Dendritic cell treated with granulocyte-macrophage colony-stimulating factor and Interleukin-4, amounts not matched to agents 40 ng/mL and 50 ng/mL, for 4 days (primary cell): ENCODE measurements around the gene RIN3.

Source experiments
- H3K27ac Mint-ChIP-seq: one replicate; pipeline ENCODE4 v1.8.0; 2022; ENCODE audit warnings: mild to moderate bottlenecking, mixed read lengths
- H3K27me3 Mint-ChIP-seq: one replicate; pipeline ENCODE4 v1.8.0; 2022; ENCODE audit warnings: mild to moderate bottlenecking, mixed read lengths
- H3K36me3 Mint-ChIP-seq: one replicate; pipeline ENCODE4 v1.8.0; 2022; ENCODE audit warnings: low read depth, mixed read lengths
- H3K4me1 Mint-ChIP-seq: one replicate; pipeline ENCODE4 v1.8.0; 2022; ENCODE audit warnings: low read depth, mixed read lengths
- H3K4me3 Mint-ChIP-seq: one replicate; pipeline ENCODE4 v1.8.0; 2022; ENCODE audit warnings: mild to moderate bottlenecking, moderate library complexity, mixed read lengths
- H3K9me3 Mint-ChIP-seq: one replicate; pipeline ENCODE4 v1.8.0; 2022; ENCODE audit warnings: mixed read lengths
- intact Hi-C: fragments of 100-400 bp; cut with micrococcal nuclease; formaldehyde crosslinking; loops from one replicate; pipeline ENCODE4 v1.15.0; 2022

The RIN3 gene

DNA sequence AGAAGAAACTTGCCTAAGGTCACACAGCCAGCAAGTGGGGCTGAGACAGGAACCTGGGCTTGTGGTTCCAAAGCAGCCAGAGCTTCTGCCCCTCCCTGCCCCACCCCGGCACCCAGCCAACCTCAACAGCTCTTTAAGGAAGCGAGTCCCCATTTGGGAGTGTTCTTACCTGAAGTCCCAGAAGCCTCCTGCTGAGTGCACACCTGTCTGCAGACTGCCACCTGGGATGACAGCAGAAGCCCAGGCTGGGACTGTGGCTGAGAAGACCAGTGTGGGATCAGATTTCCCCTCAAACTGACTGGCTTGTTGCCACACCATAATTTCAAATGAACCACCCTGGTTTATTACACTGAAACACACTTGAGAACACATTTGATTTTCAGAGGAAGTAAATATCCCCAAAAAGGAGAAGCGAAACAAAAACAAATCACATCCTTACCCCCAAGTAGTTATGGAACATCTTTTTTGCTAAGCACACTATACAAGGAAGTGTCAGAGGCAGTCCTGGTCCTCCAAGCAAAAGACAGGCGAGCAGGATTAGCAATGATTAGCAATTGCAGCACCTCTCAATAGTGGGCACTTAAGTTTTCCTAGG, 6.3 kb upstream of the RIN3 start:
- Mint-ChIP-seq H3K27ac (peak overlapping the region; percentile 72), H3K36me3 (no peaks in the 10 kb centered on the region), H3K27me3 (peaks cover 22% of the 10 kb centered on the region), H3K4me3 (no peak overlapping the region), H3K9me3 (no peaks in the 10 kb centered on the region), H3K4me1 (peaks cover 79% of the 10 kb centered on the region)
- intact Hi-C loops: no loop called here

DNA sequence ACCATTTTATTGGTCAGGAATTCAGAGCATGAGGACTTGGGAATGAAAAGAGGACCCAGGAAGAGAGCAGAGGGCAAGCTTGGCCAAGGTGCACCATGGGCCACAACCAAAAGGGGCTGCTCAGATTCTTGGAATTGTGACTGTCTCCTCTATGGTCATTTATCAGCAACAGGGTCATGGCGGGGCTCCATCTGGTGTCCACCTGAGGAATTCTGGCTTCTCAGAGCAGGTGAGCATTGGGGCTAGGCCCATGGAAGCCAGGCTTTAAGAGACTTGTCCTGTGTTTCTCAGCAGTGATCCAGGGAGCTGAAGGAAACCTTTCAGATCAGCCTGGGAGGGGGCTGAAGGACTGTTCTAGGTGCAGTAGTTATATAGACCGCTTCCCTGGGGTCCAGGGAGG, 2.6 kb upstream of the RIN3 start:
- Mint-ChIP-seq H3K27ac (peak overlapping the region; percentile 44), H3K36me3 (peaks cover 14% of the 10 kb centered on the region), H3K4me3 (no peak overlapping the region), H3K27me3 (peaks cover 13% of the 10 kb centered on the region), H3K4me1 (peaks cover 60% of the 10 kb centered on the region), H3K9me3 (no peaks in the 10 kb centered on the region)
- intact Hi-C loops: loop anchor here (5.0 to 10.0 kb wide), 2 partner anchors 49 to 284 kb away; partner anchors contain the start of gene GOLGA5

DNA sequence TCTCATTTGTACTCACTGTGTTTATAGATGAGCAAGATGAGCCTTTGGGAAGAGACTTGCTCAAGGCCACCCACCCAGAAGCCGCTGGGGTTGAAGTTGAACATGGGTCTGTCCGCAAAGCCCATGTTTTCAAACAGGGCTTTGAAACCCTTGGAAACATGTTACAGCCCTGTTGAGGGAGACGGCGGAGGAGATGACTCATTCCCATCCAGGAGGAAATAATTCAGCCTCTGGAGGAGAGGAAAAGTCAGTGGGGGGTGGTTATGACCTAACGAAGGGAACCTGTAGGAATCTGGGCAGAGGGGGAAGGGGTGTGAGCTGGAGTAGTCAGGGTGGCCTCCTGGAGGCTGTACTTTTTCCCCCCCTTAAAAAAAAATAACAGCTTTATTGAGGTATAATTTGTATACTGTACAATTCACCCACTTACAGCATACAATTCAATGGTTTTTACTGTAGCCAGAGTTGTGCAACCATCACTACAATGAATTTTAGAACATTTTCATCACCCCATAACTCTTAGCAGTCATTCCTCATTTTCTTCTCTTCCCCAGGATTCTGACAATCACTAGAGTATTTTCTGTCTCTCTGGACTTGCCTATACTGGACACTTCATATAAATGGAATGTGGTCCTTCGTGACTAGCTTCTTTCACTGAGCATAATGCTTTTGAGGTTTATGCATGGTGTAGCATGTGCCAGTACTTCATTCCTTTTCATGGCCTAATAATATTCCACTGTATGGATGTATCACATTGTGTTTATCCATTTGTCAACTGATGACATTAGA, 1.9 kb upstream of the RIN3 start:
- H3K27ac Mint-ChIP-seq: peak overlapping the region; percentile 44
- peaks cover 17% of the 10 kb centered on the region for H3K36me3 Mint-ChIP-seq
- peaks cover 60% of the 10 kb centered on the region for H3K4me1 Mint-ChIP-seq
- H3K9me3 Mint-ChIP-seq: no peaks in the 10 kb centered on the region
- no peak overlapping the region for H3K4me3 Mint-ChIP-seq
- peaks cover 13% of the 10 kb centered on the region for H3K27me3 Mint-ChIP-seq
- intact Hi-C loops: loop anchor here (5.0 to 10.0 kb wide), 2 partner anchors 49 to 283 kb away; partner anchors contain the start of gene GOLGA5

DNA sequence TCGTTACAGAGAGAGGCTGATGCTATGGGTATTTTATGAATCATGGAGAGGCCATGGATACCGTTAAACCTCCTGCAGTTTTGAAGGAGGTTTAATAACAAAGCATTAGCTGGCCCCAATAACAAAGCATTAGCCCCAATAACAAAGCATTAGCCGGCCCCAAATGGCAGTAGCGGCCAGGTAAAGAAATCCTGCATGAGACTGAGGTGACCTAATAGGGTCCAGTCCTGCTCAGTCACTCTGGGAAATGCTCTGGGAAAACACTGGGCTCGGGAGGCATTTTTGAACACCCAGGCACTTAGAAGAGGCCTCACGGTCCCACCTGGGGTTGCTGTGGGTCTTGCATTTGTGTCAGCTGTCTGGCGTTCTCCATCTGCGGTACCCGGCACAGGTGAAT, 776 bp upstream of the RIN3 start:
- intact Hi-C loops: loop anchor here (5.0 to 10.0 kb wide), 2 partner anchors 51 to 282 kb away; partner anchors contain the start of gene GOLGA5
- H3K9me3 Mint-ChIP-seq: no peaks in the 10 kb centered on the region
- H3K27me3 Mint-ChIP-seq: peaks cover 13% of the 10 kb centered on the region
- H3K4me1 Mint-ChIP-seq: peaks cover 67% of the 10 kb centered on the region
- H3K36me3 Mint-ChIP-seq: peaks cover 29% of the 10 kb centered on the region
- peak overlapping the region; percentile 94 for H3K27ac Mint-ChIP-seq
- peak overlapping the region; percentile 86 for H3K4me3 Mint-ChIP-seq

DNA sequence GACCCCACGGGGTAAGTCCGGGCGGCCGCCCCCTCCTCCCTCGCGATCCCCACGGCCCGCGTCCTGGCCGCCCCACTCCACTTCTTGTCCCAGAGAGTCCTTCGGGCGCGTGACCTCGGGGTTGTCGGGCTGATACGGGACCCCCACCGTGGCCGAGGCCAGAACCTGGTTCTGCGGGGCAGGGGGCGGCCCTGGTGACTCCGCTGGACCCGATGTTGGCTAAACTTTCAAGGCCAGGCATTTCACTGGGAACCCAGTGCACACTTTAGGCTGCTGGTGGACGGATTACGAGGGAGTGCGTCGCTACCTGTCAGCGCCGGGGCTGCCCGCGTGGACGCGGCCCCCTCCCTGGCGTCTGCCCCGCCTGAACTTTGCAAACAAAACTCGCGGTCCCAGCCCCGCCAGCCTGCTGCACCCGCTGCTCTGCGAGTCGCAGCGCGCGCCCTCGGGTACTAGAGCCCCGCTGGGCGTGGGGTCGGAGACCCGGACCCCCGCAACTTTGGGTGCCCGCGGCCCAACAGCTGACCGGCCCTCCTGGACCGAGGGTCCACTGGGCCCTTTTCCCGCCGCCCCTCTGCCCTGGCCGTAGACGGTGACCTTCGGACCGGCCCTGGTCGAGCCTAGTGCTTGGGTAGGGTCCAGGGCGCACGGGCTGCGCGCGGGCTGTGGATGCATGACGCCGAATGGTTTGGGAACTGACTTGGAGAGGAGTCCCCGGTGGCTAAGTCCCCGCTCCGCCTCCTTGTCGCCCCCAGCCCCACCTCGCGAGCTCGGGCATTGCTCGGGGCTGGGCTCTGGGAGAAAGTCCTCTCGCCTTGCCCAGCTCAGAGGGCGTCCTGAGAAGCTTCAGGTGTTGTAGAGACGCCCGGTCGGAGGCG, 624 bp downstream of the RIN3 start:
- peaks cover 13% of the 10 kb centered on the region for H3K27me3 Mint-ChIP-seq
- peaks cover 43% of the 10 kb centered on the region for H3K36me3 Mint-ChIP-seq
- intact Hi-C loops: loop anchor here (5.0 to 10.0 kb wide), 2 partner anchors 52 to 281 kb away; partner anchors contain the start of gene GOLGA5
- peaks cover 73% of the 10 kb centered on the region for H3K4me1 Mint-ChIP-seq
- peak overlapping the region; percentile 86 for H3K4me3 Mint-ChIP-seq
- H3K9me3 Mint-ChIP-seq: no peaks in the 10 kb centered on the region
- H3K27ac Mint-ChIP-seq: peak overlapping the region; percentile 94

DNA sequence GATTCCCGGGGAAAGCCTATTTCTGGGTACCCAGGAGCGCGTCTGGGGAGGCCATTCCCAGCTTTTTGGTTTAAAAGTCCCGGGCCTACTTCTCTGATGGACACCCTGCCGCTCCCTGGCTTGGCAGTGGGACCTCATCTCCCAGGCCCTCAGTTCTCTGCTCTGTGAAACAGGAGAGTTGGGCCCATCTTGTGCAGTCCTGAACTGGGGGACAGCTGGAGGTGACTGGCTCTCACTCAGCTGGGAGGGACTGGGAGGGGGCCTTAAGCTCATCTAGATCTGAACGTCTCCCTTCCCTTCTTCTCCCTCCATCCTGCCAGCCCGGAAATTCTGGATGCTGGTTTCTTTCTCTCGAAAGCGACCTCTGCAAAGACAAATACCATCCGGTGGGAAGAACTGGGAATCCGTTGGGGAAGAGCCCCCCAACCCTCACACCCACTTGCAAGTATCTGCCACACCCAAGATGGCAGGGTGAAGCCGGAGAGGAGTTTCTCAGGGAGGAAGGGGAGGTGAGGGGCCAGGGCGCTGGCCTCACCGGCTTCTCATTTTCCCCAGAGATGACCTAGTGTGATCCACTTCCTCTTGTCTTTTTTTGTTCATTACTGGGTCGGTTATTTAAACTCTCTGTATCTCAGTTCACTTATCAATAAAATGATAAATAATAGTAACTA, 1.4 kb downstream of the RIN3 start:
- Mint-ChIP-seq H3K36me3 (peaks cover 51% of the 10 kb centered on the region), H3K27me3 (peaks cover 6% of the 10 kb centered on the region), H3K9me3 (no peaks in the 10 kb centered on the region), H3K4me3 (peak overlapping the region; percentile 86), H3K4me1 (peaks cover 74% of the 10 kb centered on the region), H3K27ac (peak overlapping the region; percentile 94)
- intact Hi-C loops: loop anchor here (5.0 to 10.0 kb wide), 2 partner anchors 53 to 280 kb away; partner anchors contain the start of gene GOLGA5

DNA sequence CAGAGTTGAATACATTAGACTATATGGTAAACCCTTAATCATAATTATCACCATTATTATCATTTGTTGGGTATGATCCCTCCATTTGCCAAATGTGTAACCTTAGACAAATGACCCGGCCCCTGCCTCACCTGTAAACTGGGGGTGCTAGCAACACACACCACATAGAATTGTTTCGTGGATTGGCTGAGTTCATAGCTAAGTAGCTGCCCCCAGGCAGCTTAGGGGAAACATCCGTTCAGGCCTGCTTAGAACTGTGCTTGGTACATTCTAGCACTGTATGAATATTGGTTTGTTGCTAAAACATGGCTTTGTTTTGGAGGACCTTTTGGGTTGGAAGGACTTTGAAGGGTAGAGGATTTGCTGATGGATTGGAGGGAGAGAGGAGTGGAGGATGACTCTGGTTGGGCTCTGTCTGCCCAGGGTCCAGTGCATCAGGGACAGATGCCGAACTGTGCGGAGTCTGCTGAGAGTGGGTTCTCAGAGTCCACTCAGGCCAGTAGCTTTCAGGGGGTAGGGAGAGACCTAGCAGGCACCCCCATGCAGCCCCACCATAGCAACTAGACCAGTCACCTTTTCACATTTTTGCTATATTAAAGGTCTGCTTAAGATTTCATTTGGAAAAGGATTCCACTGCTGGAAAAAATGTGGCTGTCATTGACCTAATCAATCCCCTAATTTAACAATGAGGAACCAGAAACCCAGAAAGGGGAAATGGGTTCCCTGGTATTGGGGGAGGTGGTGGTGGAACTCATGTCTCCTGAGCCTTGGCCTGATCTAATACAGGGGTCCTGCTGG, 2.2 kb downstream of the RIN3 start:
- peaks cover 79% of the 10 kb centered on the region for H3K4me1 Mint-ChIP-seq

DNA sequence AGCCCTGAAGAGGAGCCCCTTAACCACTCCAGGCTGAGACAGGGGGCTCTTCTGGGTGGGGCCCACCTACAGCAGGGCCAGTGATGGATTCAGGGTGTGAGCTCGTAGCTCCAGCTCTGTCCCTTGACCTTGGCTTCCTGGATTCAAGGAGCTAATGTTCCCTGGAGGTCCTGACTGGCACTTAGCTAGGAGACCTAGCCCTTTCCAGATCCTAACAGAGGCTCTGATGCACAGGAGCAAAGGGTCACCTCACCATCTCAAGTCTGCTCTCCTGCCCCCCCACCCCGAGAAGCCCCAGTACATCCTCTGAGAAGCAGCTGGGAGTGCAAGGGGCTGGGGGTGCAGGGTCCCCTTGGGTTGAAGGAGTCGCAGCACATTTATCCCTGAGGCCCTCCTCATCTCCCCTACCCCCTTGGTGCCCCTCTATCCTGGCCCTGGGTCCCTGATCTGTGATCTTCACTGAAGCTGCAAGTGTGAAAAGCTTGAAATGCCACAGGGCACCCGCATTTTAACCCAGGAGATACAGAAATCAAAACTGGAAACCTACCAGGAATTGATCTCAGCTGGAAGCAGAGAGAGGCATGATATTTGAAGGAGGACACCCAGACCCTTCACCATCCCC, 2.9 kb downstream of the RIN3 start:
- no peaks in the 10 kb centered on the region for H3K27me3 Mint-ChIP-seq
- H3K9me3 Mint-ChIP-seq: no peaks in the 10 kb centered on the region
- peaks cover 65% of the 10 kb centered on the region for H3K36me3 Mint-ChIP-seq
- H3K4me3 Mint-ChIP-seq: peak overlapping the region; percentile 86
- peaks cover 79% of the 10 kb centered on the region for H3K4me1 Mint-ChIP-seq
- intact Hi-C loops: loop anchor here (10.0 kb wide), 1 partner anchor 278 kb away; the partner anchor contains the start of gene GOLGA5
- H3K27ac Mint-ChIP-seq: peak overlapping the region; percentile 94

More for the DNA sequence above, 2.2 kb downstream of the RIN3 start:
- Mint-ChIP-seq H3K9me3 (no peaks in the 10 kb centered on the region), H3K36me3 (peaks cover 58% of the 10 kb centered on the region), H3K27ac (peak overlapping the region; percentile 94), H3K4me3 (peak overlapping the region; percentile 86), H3K27me3 (peaks cover 4% of the 10 kb centered on the region)
- intact Hi-C loops: loop anchor here (10.0 kb wide), 1 partner anchor 279 kb away; the partner anchor contains the start of gene GOLGA5

DNA sequence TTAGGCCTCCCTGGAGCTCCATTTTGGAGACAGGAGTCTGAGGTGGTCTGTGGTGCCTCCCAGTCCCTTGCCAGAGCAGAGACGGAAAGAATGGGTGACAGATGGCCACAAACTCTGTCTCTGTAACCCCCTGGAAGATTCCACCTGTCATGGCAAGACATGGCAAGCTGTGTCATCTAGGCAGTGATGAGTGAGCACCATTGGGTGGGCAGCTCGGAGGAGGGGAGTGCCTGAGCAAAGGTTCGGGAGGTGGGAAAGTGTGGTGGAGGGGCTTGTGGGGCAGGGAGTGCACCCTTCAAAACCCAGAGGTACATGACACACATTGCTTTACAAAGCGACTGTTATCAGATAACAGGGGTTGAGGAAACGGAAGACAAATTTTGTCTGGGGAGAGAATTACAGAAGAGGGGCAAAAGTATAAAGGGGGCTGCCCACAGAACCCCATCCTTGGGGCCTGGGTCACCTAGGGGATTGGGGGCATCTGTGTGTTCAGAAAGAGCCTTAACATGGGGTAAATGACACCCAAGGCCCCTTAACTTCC, 3.5 kb downstream of the RIN3 start:
- Mint-ChIP-seq H3K36me3 (peaks cover 71% of the 10 kb centered on the region), H3K9me3 (no peaks in the 10 kb centered on the region), H3K4me1 (peaks cover 79% of the 10 kb centered on the region), H3K27me3 (no peaks in the 10 kb centered on the region), H3K4me3 (peak overlapping the region; percentile 46), H3K27ac (peak overlapping the region; percentile 94)
- intact Hi-C loops: loop anchor here (10.0 kb wide), 1 partner anchor 278 kb away; the partner anchor contains the start of gene GOLGA5

DNA sequence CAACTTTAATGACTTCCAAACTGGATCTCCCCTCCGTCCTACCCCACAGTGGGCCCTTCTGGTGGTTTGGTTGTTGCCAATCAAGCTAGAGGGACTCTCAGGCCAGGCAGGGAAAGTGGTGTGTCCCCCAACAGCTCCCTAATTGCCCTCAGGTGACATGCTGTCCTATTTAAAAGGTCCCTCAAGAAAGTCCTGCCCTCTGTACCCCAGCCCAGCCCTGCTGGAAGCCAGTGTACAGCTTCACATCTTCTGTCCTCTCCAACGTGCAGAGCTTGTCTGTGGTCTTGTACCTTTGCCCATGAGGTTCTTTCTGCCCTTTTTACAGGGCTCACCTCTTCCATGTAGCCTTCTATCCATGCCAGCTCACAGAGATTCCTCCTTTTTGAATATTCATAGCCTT, 4.2 kb downstream of the RIN3 start:
- Mint-ChIP-seq H3K27ac (peak overlapping the region; percentile 75), H3K4me3 (peak overlapping the region; percentile 41), H3K27me3 (no peaks in the 10 kb centered on the region), H3K4me1 (peaks cover 79% of the 10 kb centered on the region), H3K36me3 (peaks cover 72% of the 10 kb centered on the region), H3K9me3 (no peaks in the 10 kb centered on the region)
- intact Hi-C loops: loop anchor here (10.0 kb wide), 1 partner anchor 277 kb away; the partner anchor contains the start of gene GOLGA5

DNA sequence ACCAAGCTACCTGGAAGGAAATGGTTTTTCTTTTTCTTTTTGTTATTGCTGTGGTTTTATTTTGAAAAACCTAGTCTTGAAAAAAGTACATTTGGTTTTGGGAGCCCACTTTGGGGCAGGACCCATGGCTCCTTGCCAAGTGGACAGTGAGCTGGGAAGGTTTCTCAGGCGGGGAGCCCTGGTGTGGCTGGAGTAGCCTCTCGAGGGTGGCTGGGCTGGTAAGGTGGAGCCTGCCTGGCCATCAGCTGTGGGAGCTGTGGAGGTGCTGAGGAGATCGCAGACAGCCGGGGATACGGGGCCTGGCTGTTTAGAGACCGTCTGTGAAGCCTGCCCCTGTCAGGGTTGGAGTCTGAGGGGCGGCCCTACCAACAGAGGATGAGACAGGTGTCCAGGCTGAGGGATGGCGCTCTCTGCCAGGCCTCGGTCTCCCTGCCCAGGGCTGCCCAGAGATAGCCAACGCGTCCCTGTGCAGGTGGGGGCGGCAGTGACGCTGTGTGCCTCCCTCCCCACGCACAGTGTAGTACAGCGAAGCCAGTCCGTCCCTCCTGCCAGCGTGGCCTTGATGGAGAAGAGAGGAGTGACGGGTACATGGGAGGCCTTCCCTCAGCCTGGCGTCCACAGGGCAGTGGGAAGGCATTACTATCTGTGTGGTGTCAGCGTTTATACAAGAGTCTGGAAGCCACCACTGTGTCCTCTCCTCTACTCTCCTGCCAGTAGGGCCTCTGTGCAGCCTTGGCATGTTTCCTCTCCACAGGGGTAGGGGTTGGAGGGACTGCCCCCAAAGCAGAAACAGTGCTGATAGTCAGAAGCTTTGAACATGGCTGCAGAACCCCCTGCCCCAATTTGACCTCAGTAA, 5.9 kb downstream of the RIN3 start:
- Mint-ChIP-seq H3K27me3 (no peaks in the 10 kb centered on the region), H3K36me3 (peaks cover 64% of the 10 kb centered on the region), H3K27ac (peak overlapping the region; percentile 75), H3K4me3 (no peak overlapping the region), H3K9me3 (no peaks in the 10 kb centered on the region), H3K4me1 (peaks cover 89% of the 10 kb centered on the region)
- intact Hi-C loops: loop anchor here (10.0 kb wide), 1 partner anchor 275 kb away; the partner anchor contains the start of gene GOLGA5
